HG02623 (cell line): ENCODE measurements around the gene SSH2.
"Not testable (repeated sequence)": the region's sequence is repeated elsewhere in the genome, so short reads cannot be mapped to it uniquely, and the experiment has no call there.

ENCODE experiments used
- ATAC-seq: cut with Tn5 transposase; IDR thresholded peaks from one replicate; pipeline ENCODE4 v1.9.1; 2021; ENCODE audit warnings: moderate library complexity; ENCODE audit not compliant: unreplicated experiment

Gene SSH2

GRCh38 chr17:29675961-29676360 lies 254.1 kb downstream of the SSH2 start:
- ATAC-seq, result not testable (repeated sequence)

GRCh38 chr17:29674281-29674680 lies 255.7 kb downstream of the SSH2 start:
- ATAC-seq, result no peak

GRCh38 chr17:29671661-29672060 lies 258.4 kb downstream of the SSH2 start:
- no peak for ATAC-seq

DNA sequence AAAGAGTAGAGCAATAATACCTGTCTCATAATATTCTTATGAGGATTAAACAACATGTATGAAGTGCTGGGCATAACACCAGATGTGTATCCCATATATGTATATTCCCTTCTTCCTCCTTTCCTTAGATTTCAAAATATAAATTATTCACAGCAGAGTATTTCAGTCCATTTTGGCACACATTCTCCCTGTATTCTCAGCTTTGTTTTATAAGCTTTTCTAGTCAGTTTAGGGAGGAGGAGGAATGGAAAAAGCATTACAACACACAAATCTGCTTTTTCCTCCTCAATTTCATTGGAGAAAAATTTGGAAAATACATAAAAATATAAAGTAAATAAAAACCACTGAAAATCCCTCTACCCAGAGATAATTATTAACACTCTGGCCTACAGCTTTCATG lies 260.8 kb downstream of the SSH2 start:
- no peak for ATAC-seq

- ATAC-seq, result no peak
These were observed 262.1 kb downstream of the SSH2 start for GRCh38 chr17:29667969-29668368.

DNA sequence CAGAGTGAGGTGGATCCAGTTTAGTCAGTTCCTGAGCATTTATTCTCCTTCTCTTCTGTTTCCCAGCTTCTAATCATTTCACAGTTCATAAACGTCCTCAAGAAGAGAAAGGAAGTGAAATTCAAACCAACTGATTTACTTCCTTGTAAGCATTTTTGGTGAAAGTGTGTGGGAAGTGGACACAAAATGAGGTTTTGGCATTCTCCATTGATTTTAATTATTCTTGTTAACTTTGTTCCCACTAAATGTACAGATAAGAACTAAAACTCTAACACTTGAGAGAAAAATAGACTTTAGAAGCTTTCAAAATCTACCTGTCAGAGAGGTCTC lies 264.6 kb downstream of the SSH2 start:
- ATAC-seq, result no peak

DNA sequence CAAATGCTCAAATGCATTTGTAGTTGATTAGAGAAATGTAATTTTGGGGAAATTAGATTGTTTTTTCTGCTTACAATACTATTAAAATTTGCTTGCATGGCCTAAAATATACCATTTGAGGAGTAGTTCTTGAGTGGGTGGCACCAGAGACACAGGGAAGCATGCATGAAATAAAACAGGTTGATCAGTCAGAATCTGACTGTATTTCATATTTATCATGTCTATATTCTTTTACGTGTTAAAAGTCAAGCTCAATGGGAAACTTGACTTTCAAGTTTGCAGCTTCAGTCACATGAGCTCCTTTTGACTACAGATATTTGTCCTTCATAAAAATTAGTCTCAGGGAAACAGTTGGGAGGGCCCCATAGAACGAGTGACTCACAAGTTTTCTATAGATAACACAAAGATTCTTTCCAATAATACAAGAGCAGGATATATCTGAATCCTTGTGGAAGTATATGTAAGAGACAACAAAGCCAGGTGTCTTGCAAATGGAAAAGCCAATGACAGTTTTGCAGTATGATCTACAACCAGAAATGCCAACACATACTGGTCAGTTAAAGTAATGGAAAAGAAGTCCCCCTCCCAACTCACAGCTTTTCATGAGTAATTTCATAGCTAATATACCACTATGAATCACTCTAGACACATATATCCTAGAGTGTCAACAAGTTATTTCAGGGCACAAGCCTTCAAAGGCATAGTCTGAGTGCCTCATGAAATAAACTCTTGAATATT lies 265.1 kb downstream of the SSH2 start:
- ATAC-seq, result no peak

- ATAC-seq, result no peak
These were observed 266.9 kb downstream of the SSH2 start for GRCh38 chr17:29663155-29663554.

DNA sequence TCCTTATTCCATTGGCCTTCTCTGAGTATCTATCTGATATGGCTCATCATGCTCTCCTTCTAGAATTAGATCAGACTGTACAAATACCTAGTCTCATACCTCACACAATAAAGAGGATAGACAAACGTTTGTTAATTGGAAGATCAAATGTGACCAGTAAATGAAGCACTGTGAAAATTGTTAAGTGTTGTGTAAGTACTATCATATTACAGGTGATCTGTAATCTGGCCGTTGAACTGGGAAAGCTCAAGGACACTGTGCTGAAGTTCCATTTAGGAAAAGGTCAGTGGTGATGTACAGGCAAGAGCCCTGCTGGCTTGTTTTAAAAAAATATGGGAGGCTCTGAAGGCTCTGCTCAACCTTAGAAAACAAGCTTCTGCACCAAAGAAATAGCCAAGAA lies 268.8 kb downstream of the SSH2 start:
- no peak for ATAC-seq

- no peak for ATAC-seq
These were observed 270.9 kb downstream of the SSH2 start for GRCh38 chr17:29659155-29659554.

- no peak for ATAC-seq
These were observed 274.7 kb downstream of the SSH2 start for GRCh38 chr17:29655323-29655722.

- ATAC-seq, result no peak
These were observed 275.9 kb downstream of the SSH2 start for GRCh38 chr17:29653995-29654714.

- no peak for ATAC-seq
These were observed 277.1 kb downstream of the SSH2 start for GRCh38 chr17:29652976-29653375.

DNA sequence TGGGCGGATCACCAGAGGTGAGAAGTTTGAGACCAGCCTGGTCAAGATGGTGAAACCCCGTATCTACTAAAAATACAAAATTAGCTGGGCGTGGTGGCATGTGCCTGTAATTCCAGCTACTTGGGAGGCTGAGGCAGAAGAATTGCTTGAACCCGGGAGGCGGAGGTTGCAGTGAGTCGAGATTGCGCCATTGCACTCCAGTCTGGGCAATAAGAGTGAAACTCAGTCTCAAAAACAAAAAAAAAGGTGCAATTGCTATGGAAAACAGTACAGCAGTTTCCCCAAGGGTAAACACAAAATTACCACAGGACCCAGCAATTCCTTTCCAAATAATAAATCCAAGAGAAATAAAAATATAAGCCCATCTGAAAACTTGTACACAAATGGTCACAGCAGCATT lies 278.1 kb downstream of the SSH2 start:
- ATAC-seq, result not testable (repeated sequence)

DNA sequence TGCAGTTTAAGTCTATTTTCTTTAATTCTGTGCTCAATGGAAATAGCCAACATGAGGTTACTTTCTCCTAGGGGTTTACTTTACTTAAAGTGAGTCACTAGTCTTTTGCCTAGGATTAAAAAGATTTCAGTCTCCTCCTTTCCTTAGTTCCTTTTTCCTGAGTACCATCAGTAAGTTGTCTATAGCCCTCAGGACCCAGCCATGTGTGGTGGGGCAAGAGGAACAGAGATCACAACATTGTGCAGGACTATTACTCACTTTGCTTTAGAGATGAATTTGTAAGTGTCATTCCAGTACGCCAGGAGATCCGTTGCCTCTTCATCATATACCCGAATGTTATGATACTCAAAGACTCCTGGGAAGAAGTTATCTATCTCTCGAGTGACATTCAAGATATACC lies 279.6 kb downstream of the SSH2 start:
- no peak for ATAC-seq

GRCh38 chr17:29649359-29649758 lies 280.7 kb downstream of the SSH2 start:
- ATAC-seq, result no peak

DNA sequence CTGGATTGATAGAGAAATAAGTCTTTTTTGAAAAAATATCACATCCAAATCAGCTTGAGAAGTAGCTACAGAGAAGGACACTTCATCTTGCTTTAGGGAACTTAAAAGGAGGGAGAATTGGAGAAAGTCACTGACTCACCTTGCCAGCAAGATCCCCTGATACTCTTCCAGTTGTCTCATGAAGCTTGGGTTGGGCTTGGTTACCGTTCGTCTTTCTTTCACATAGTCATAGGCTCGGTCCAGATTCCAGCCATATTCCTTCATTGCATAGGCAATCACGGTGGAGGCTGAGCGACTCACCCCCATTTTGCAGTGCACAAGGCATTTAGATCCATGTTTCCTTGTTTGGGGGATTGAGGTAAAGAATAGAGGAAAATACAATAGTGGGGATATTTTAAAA lies 282.0 kb downstream of the SSH2 start:
- no peak for ATAC-seq

DNA sequence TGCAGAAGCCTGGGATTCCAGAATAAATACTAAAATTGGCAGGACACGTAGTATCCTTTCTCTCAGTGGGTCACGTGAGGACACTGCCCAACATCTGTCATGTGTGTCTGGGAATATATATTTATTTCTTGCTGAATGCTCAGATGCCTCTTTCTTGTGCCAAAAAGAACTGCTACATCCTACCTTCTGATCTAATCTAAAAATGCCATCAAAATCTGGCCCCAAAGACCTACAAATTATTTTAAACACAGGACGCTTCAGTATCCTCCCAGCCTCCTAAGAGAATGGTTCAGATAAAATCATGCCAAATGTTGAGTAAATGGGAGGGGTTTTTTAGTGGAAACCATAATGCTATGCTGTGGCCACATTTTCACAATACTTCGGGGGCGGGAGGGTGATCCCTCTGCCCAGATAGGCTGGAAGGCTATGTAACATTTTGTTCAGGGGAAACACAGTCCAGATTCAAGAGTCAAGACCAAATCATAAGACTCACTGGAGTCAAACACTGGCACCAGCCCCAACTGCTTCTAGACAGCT lies 284.4 kb downstream of the SSH2 start:
- ATAC-seq, result no peak

DNA sequence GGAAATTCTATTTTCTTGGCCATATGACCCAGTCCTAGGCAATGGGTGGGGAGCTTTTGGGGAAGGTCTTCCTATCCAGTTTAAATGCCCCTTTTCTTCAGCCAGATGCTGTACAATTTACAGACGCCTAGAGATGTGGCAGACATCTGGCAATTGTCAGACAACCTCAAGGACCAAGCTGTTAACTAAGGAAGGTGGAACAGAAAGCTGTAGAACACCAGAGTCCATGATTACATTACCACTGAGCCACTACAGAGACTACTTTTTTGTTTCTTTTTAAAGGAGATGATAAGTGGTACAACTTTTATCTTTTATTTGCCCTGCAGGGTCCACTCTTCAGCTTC lies 286.2 kb downstream of the SSH2 start:
- no peak for ATAC-seq

DNA sequence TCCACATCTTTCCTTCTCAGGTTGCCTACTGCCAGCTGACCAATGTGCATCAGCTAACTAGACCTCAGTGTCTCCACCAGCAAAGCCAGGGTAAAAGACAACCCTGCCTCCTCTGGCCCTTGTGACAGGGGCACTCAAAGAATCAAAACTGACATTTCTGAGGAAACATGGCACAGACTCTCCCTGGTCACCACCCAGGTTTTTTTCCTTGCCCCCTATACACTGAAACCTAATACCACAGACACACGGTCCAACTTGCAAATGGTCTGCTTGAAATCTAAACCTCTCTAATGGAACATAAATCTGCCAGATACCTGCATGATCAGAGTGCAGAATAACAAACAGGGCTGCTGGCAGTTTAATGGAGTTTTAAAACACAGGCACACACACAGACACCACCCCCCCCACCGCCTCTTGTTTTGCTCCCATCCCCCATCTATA lies 287.8 kb downstream of the SSH2 start:
- ATAC-seq, result no peak

DNA sequence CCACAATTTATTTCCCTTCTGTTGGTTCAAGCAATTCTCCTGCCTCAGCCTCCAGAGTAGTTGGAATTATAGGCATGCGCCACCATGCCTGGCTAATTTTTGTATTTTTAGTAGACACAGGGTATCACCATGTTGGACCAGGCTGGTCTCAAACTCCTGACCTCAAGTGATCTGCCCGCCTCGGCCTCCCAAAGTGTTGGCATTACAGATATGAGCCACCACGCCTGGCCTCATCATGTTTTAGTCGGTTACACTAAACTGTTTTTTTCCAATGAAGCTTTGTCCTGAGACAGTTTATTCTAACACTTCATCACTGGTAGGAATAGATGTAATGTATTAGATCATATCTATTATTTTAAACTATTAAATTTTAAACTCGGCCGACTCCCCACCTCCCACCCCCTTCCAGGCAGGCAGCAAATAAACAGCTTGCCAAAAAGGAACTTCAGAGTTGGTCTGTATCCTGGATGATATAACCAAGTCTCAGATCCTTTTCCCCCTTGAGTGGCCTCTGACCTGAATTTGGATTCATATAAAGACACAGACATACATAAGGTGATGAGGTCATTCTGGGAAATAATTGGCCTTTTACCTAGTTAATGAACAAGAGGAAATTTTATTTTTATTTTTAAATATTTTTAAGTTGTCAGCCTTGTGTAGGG lies 288.9 kb downstream of the SSH2 start:
- no peak for ATAC-seq

GRCh38 chr17:29640413-29640812 lies 289.6 kb downstream of the SSH2 start:
- no peak for ATAC-seq
